NCI-H1694 treated with DMSO at 0.1 percent for 48 hours (cell line): Measurements from ENCODE around the gene KDM8.
A peak's percentile ranks its signal among the peaks of the same experiment; 100 is the strongest.

ENCODE experiments used
- DNase-seq: peaks from one replicate; lab custom pipeline; 2025; lab: John Stamatoyannopoulos, UW

The KDM8 gene

DNA sequence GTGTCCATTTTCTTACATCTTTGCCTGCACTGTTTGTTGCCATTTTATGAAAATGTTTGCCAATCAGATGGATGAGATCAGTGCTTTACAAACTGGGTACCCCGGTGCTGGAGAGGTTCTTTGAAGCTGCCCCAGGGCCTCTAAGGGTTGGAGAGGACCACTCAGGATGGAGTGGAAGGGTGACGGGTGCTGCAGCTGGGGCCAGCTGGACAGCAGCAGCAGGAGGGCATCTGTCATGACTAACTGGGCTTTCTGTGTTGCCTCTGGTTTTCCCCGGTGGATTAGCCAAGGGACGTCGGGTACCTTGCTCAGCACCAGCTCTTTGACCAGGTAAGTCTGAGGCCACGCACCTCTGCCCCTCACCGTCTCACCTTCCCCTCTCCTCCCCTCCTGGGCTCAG is 12.3 kb downstream of the KDM8 start:
- no peak for DNase-seq

DNA sequence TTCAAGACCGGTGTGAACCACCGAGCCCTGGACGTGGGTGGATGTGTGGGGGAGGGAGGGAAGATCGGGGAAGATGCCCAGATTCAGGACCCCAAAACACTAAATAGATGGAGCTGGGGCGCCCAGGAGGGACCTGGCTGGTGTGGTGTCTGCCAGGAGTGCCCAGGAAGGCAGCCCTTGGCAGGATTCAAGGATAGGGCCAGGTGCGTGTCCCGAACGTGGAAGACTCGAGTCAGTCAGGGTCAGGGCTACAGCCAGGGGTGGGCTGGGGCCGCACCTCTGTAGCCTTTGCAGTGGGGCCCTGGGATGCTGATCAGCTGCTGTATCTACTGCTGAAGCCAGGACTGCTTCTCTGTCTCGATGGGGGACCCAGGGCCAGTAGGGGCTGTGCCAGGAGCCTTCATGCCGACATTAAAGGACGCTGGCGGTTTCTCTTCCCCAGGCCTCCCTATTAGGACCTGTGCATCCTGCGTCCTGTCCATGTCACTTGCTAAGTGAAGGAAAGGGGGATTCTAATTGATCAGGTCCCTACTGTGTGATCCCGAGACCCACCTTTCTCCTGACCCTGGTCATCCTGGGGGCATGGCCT is 13.1 kb downstream of the KDM8 start:
- no peak for DNase-seq

DNA sequence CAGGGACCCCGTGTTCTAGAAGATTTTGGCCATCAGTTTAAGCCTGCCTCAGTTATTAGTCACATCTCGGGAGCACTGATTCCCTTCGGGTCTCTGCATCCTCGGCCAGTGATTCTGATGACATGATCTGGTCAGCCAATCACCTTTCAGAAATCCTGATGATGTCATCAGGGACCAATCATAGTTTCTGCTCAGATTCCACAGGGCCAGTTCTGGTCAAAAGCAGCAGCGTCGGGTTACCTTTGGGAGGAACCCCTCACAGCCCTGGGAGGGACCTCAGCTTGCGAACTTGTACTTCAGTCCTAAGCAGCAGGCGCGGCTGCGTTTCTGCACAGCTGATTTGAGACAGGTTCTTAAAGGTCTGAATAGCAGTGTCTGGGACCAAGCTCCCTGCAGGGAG is 13.9 kb downstream of the KDM8 start:
- no peak for DNase-seq

DNA sequence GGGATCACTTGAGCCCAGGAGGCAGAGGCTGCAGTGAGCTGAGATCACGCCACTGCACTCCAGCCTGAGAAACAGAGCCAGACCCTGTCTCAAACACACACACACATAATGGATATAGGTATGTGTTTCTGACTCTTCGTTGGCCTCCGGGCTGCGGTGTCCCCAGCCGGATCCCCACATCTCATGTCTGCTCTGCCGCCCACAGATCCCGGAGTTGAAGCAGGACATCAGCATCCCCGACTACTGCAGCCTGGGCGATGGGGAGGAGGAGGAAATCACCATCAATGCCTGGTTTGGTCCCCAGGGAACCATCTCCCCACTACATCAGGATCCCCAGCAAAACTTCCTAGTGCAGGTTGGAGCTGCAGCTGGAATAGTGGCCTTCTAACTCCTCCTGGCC is 15.4 kb downstream of the KDM8 start:
- no peak for DNase-seq

DNA sequence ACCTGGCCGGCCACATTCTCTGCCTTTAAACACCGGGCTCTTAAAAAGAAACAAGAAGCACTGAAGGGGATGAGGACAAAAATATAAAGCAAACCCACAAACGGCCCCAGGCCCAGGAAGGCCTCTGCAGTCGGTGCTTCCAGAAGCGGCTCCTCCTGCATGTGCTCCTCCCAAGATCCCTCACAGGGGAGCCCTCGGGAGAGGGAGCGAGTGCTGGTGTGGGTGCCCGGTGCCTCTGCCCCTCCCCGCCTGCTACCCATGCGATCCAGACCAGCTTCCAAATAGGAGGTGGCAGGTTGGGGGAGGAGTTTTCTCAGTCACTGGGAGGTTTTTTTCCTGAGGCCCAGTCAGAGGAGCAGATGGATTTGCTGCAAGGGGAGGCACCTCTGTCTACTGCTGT is 15.8 kb downstream of the KDM8 start:
- DNase-seq, result no peak

DNA sequence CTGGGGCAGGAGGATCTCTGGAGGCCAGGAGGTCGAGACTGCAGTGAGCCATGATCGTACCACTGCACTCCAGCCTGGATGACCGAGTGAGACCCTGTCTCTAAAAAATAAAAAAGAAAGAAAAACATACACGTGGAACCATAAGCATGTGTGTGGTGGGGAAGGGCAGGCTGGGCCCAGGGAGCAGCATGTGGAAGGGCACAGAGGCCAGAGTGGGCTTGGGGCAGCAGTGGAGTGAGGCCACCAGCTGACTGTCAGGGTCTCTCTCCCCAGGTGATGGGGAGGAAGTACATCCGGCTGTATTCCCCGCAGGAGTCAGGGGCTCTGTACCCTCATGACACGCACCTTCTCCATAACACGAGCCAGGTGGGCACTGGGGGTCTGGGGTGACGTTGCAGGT is 16.8 kb downstream of the KDM8 start:
- no peak for DNase-seq

DNA sequence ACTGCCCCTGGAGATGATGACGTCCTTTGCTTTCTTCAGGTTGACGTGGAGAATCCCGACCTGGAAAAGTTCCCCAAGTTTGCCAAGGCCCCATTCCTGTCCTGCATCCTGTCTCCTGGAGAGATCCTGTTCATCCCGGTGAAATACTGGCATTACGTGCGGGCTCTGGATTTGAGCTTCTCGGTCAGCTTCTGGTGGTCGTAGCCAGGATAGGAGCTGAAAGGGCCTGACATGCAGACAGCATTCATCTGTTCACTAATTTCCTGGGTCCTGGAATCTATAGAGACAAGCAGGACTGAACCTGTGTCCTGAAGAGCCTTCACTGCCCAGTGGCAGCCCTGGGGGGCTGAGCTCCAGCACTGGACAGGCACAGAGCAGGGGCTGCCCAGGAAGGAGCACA is 17.2 kb downstream of the KDM8 start:
- DNase-seq, result no peak

DNA sequence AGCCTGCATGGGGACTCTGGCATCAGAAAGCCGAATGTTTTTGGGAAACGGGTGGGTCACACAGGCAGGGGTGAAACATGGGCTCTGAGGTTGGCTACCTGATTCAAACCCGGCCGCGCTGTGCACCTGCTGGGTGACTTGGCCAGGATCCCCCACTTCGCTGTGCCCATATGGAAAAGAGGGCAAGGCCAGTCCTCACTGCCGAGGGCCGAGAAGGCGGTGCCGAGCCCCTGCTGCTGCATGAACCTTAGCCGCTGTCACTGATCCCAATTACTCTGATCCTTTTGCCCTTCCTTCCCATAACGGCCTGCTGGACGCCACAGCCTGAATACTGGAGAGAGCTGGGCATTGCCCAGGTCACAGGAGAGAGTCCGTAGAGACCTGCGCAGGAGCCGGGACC is 17.7 kb downstream of the KDM8 start:
- no peak for DNase-seq

DNA sequence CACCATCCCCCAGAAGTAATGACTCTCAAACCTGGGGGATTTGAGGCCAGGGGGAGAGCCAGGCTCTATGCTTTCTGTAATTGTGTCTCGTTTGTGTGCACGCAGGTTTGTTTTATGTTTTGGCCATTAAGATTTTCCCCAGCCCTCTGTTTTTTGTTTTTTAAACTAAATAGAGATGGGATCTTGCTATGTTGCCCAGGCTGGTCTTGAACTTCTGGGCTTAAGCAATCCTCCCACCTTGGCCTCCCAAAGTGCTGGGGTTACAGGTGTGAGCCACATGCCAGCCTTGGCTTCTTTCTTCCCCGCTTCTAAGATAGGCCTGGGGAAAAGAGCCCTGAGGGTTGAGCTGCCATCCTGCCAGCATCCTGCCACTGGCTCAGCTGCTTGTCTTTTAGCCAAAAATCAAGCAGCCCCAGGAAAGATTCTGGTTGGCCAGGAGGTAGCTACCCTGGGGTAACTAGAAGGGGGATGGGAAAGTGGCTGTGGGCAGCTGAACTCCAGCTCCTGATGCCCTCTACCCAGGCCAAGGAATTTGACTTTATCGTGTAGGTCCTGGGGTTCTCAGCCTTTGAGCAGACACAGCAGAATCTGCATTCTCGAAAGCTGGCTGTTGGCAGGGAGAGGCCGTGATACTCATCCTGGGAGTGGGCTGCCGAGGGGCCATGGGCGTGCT is 18.4 kb downstream of the KDM8 start:
- no peak for DNase-seq

DNA sequence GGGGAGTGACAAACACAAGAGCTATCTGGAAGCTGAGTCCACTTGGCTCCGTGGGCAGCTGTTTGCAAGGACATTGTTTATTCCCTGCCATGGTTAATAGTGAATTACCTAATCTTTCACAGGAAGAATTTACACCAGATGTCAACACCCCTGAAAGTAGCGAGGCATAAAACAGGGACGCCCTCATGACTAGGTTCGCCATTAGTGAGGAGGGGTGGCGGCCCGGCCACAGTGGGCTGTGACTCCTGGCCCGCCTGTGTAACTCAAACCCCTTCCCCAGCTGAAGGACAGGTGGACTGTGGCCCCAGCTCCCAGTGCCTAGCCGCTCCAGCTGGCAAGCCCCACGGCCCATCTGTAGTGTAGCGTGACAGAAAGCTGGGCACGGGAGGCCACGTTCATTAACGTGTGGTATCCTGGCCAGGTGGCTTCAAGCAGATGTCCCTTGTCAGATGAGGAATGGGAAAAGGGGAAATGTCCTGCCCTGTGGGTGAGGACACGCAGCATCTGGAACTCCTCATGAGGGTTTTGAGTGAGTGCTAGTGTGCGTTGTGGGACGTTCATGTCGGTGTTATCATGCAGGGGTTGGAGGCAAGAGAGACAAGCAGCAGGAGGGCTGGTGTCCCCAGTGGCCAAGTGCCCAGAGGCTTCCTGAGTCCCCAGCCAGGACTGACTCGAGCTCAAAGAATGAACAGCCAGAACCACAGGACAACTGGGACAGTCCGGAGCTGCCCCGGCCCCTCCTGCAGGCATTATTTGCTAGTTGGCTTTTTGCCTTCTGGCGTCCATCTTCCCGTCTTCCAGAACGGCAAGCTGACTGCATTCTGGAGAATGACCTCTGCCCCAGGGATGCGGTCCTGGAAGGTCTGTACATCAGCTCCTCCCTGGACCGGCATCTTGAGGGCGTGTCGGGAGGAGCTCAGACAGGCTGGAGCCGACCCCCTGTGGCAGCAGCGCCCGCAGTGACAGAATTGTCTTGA is 19.2 kb downstream of the KDM8 start:
- peak; percentile 58 for DNase-seq

DNA sequence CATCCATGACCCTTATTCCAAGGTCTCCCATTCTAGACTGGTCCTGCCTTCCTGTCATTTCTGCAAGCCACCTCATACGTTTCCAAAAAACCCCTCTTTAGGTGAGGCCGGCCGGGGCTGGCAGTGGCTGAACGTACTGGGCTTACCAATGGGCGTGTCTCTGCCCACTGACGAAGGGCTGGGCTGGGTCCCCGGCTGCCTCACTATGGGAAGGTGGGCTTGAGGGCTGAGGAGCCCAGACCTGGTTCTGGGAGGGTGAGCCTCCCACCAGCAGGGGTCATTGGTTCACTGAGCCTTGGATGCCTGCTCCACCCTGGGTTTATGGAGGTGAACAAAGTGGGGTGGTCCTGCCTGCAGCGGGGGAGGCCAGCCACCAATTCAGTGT is 19.9 kb downstream of the KDM8 start:
- DNase-seq, result no peak

DNA sequence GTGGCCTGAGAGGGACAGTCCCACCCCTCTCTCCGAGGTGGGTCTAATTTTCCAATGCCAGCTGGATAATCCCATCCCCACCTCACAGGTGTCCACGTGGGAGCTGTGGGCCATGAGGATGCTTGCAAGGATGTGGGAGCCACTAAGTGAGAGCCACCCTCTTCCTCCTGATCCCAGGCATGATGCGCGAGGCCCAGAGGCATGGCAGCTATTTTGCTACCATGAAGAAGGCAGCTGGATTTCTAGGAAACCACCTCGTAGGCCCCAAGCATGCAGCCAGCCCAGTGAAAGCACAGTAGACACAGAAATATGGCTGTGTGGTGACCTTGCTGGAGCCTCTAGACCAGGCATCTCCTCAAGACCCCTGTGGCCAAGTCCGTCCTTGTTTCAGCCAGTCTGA is 20.4 kb downstream of the KDM8 start:
- DNase-seq, result no peak

DNA sequence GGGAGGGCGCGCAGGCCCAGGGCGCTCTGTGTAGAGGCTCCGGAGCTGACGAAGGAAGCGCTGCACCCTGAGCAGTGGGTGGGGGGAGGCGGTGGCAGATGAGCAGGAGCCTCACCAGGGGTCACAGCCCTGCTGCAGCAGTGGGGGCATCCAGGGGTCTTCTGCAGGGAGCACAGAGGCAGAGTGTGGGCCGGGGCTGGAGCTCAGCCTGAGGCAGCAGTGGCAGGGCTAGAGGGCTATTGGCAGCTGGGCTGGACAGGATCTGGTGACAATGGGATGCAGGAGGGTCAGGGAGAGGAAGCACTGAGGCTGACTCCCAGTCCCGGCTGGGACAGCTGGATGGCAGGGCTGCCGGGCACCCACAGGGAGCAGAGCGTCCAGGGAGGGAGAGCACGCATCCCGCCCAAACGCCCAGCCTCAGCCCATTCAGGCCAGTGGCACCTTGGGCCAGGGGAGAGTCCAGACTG is 21.0 kb downstream of the KDM8 start:
- no peak for DNase-seq

DNA sequence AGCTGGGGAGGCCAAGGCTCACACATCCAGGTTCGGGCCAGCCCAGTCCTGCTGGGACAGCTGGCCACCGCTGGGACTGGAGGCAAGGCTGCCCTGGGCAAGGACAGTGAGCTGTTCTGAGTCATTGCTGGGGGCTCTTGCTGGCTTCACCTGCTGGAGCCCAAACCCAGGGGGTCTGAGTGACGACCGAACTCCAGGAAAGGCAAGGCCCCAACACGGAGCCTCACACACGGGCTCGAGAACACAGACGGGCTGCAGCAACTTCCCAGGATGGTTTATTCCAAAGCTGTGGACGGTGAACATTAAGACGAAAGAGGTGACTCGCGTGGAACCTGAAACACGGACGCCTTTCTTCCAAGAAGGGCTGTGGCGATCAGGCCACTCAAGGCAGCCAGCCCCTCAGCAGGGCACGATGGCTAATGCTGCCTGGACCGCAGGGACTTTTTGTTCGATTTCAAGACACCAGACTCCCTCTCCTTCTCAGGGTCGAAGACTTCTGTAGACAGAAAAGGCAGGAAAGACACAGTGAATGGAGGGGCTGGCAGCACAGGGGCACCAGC is 21.5 kb downstream of the KDM8 start:
- DNase-seq, result no peak

DNA sequence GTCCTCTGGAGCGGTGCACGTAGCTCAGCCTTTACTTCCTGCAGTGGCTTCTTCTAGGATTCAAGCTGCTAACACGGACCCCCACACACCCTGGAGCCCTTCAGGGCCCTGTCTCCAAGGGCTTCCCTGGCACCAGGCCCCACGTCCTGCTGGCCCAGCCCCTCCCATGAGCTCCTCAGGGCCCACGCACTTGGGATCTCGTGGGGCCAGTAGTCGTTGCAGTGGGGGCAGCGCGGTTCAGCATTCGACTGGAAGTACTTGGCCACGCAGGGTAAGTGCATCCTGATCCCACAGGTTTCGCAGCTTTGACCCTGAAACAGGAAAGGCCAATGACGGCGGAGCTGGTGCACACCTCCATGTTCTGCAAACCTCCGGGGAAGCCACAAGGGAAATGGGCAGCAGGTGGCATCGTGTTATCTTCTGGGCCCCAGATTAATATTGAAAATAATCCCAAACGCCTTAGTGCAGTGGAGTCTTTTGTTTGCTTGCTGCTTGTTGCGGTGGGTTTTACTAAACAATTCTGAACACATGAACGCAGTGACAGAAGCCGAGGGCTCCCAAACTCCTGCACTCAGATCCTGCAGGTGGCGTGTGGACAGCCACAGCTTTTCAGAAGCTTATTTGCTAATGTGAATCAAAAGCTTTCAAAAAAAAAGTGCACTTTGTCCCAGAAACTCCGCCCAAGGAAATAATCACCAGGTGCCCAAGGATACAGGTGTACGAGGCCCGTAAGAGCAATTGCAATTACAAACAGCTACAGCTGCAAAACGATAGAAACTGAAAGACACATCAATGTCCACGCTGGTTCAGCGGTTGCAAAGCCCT is 22.4 kb downstream of the KDM8 start:
- DNase-seq, result no peak

DNA sequence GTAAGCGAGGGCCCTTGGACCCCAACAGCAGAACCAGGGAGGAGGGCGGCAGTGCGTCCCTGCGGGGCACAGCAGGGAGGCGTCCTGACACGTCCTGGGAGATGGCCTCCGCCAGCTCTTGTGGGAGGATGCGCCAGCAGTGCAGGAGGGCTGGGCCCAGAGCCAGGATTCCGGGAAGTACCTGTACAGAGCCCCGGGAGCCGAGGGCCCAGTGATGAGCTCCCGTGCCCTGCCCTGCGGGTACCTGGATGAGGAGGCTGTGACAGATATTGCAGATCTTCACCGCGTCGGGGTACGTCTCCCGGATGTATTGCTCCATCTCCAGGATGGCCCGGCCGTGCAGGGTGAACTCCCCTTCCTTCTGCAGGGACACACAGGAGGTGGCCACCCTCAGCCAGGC is 23.1 kb downstream of the KDM8 start:
- no peak for DNase-seq

DNA sequence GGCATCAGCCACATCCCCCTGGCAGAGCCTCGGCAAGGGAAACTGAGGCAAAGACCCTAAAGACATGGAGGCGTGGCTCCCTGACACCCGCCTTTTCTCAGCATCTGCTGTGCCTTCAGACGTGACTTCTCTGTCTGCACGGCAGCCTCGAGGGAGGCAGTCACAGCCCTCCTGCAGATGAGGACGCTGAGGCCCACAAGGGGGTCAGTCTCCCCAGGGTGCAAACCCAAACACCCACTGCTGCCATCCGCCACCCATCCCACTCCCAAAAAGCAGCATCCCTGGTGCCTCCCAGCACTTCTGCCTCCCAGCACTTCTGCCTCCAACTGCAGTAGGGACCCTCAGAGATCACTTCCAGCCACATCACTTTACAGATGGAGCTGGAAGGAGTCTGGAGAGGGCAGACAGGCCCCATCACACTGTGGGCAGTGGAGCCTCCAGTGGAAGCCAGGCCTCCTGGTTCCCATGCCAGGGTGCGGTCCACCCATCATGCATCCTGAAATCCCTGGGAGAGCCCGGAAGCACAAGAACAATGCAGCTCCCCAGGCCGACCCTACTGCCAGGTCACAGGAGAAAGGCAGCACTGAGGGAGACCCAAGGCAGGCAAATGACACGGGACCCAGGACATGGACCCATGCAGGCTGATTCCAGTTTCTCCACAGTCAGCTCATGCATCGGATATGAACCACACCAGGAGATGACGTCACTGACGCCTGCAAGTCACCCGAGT is 23.8 kb downstream of the KDM8 start:
- no peak for DNase-seq

DNA sequence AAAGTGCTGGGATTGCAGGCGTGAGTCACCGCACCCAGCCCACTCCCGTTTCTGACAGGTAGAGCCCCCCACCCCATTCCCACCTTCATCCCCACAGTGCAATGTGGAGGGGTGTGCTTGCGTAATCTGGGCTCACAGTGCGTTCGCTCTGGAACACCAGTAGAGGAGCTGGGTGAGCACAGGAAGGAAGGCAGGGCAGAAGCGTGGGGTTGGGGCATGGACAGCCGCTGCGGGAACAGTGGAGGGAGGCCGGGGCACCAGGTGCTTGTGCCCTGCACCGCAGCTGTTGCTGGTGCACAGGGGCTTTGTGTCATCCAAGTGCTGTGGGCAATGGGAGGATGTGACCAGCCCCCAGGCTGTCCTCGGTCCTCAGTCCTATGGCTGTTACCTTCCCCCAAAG is 24.7 kb downstream of the KDM8 start:
- DNase-seq, result no peak

DNA sequence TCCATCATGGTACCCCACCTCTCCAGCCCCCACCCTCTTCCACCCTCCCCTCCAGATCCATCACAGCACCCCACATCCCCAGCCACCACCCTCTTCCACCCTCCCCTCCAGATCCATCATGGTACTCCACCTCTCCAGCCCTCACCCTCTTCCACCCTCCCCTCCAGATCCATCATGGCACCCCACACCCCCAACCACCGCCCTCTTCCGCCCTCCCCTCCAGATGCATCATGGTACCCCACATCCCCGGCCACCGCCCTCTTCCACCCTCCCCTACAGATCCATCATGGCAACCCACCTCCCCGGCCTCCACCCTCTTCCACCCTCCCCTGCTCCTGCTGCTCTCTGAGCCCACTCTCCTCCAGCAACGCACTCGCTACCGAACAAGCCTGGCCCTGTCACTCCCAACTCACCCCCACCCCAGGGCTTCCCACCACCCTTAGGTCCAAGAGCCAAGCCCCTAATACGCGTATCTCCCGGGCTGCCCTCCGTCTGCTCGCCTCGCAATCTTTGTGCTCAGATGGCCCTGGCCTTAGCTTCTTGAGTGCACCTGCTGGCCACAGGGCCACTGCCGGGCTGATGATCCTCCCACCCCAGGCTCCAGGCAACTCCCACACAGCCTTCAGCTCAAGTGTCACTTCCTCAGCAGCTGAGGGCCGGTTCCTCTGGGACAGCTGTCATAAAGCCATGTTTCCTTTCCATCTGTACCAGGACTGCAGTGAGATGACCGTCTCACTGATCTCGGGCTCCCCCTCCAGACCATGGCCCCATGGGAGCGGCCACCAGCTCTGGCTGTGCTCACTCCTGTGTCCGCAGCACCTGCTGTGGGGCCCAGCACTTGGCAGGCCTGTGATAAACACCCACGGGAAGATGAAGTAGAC is 25.5 kb downstream of the KDM8 start:
- DNase-seq, result no peak

DNA sequence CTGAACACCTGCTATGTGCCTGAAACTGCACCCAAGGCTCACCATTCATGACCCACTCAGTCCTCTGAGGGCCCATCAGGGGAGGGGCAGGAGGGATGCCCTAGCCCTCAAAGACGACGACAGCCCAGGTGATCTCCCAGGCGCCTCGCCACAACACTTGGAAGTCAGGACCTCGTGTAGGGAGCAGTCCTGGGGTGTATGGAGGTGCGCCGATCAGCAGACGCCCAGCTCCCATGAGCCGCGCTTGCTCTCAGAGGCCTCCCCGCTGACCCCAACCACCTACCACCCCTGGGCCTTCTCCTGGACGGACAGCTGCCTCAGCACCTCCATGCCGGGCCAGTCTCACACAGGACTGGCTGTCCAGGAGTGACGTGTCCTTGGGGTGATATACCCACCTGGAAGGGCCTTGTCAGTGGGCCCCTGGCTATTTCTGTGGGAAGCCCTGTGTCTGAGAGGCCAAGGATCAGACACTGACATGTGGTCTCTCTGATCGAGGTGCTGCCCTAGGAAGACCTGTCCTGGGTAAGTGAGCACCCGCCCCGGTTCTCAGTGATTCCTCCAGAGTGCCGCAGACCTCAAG is 26.7 kb downstream of the KDM8 start:
- no peak for DNase-seq
